Vagina (tissue), 2 donors: ENCODE data around the gene SPRY1.

ENCODE experiments used
- CTCF ChIP-seq, 3 experiments: fragments of 450-650 bp in 2 of 3; fragments of 200-600 bp in 1 of 3; sonication (generic) in 1 of 3; IDR thresholded peaks; one replicate each; pipeline ENCODE4 v1.5.1; 2017 to 2019; ENCODE audit warnings: antibody characterized with exemption in 3 of 3, mild to moderate bottlenecking in 2 of 3, moderate library complexity in 2 of 3
- POLR2A ChIP-seq, 2 donors: fragments of 450-650 bp; IDR thresholded peaks; one replicate each; pipeline ENCODE4 v1.6.1; 2017; ENCODE audit warnings: antibody characterized with exemption in 2 of 2, mild to moderate bottlenecking in 2 of 2, moderate library complexity in 2 of 2

- TF ChIP-seq CTCF (IDR thresholded peaks at IDR 0.05): no peak
- TF ChIP-seq POLR2A (IDR thresholded peaks at IDR 0.05): no peak
Measured at GRCh38 chr4:123349421-123350190, 47.0 kb upstream of the SPRY1 start.
